ENCODE data around the gene PKD1L1.

Gene PKD1L1

GRCh38 chr7:47905076-47905920, 43.0 kb downstream of the PKD1L1 start:
- DNase-seq (ENCODE audit: low spot score): no peak

GRCh38 chr7:47902013-47902412, 46.3 kb downstream of the PKD1L1 start:
- no peak for DNase-seq (ENCODE audit: low spot score)

GRCh38 chr7:47901542-47901941, 46.7 kb downstream of the PKD1L1 start:
- DNase-seq (ENCODE audit: low spot score): no peak

GRCh38 chr7:47897831-47898230, 50.4 kb downstream of the PKD1L1 start:
- DNase-seq (ENCODE audit: low spot score): no peak

GRCh38 chr7:47896809-47897423, 51.4 kb downstream of the PKD1L1 start:
- no peak for DNase-seq (ENCODE audit: low spot score)

GRCh38 chr7:47895026-47895425, 53.2 kb downstream of the PKD1L1 start:
- DNase-seq (ENCODE audit: low spot score): no peak

- no peak for DNase-seq (ENCODE audit: low spot score)
Observed at GRCh38 chr7:47893721-47894365, 54.4 kb downstream of the PKD1L1 start.

GRCh38 chr7:47893238-47893637, 55.0 kb downstream of the PKD1L1 start:
- DNase-seq (ENCODE audit: low spot score): peak; percentile 27

GRCh38 chr7:47890606-47891005, 57.7 kb downstream of the PKD1L1 start:
- DNase-seq (ENCODE audit: low spot score): no peak

GRCh38 chr7:47890125-47890524, 58.1 kb downstream of the PKD1L1 start:
- no peak for DNase-seq (ENCODE audit: low spot score)

GRCh38 chr7:47889723-47890122, 58.5 kb downstream of the PKD1L1 start:
- no peak for DNase-seq (ENCODE audit: low spot score)

GRCh38 chr7:47888371-47889265, 59.6 kb downstream of the PKD1L1 start:
- DNase-seq (ENCODE audit: low spot score): no peak

- no peak for DNase-seq (ENCODE audit: low spot score)
Observed at GRCh38 chr7:47887016-47887640, 61.1 kb downstream of the PKD1L1 start.

- DNase-seq (ENCODE audit: low spot score): no peak
Observed at GRCh38 chr7:47885987-47886811, 62.1 kb downstream of the PKD1L1 start.

- no peak for DNase-seq (ENCODE audit: low spot score)
Observed at GRCh38 chr7:47885309-47885986, 62.8 kb downstream of the PKD1L1 start.

GRCh38 chr7:47884675-47885074, 63.6 kb downstream of the PKD1L1 start:
- no peak for DNase-seq (ENCODE audit: low spot score)

- no peak for DNase-seq (ENCODE audit: low spot score)
Observed at GRCh38 chr7:47882635-47883034, 65.6 kb downstream of the PKD1L1 start.

GRCh38 chr7:47881256-47881655, 67.0 kb downstream of the PKD1L1 start:
- no peak for DNase-seq (ENCODE audit: low spot score)

- DNase-seq (ENCODE audit: low spot score): no peak
Observed at GRCh38 chr7:47878662-47879061, 69.6 kb downstream of the PKD1L1 start.

GRCh38 chr7:47877336-47877735, 70.9 kb downstream of the PKD1L1 start:
- no peak for DNase-seq (ENCODE audit: low spot score)

All from NAMALWA (cell line).